A549 (cell line): ENCODE measurements around the gene GSAP. TPM values are rescaled to one million over a fixed set of nuclear protein-coding genes. Genes with fewer than 3 reads are reported as not detected.

Source experiments
- ATAC-seq, 2 experiments: fragments of 200-7000 bp in 1 of 2; fragments of >200 bp in 1 of 2; cut with Nextera tagmentation in 1 of 2; cut with Tn5 transposase in 1 of 2; 3 replicates each; pipeline versions ENCODE4 v1.8.0 to v1.9.1; 2018 to 2020; ENCODE audit warnings: mild to moderate bottlenecking in 1 of 2, moderate library complexity in 1 of 2
- CTCF ChIA-PET: fragments of 300-600 bp; sonication (Branson Sonifier 250); formaldehyde crosslinking; extraction: SDS; loops from one replicate; lab custom pipeline; 2021; ENCODE audit warnings: antibody characterized with exemption, inconsistent platforms; lab: Yijun Ruan, JAX
- POLR2A ChIA-PET: fragments of 350-600 bp; formaldehyde crosslinking; extraction: SDS; loops from one replicate; lab custom pipeline; 2021; ENCODE audit warnings: antibody characterized with exemption, inconsistent platforms; lab: Yijun Ruan, JAX
- DNase-seq, 2 experiments: peaks; one replicate each; pipeline versions ENCODE4 v3.0.0 to v3.0.0-alpha.2; 2011 to 2016; ENCODE audit warnings: low read depth in 1 of 2, low spot score in 1 of 2
- FAIRE-seq: peaks from 2 replicates; lab custom pipeline; 2011; peaks lifted over from hg19 to GRCh38; lab: Jason Lieb, UNC
- H3K27ac ChIP-seq, 2 experiments: fragments of >200 bp; sonication (Bioruptor Twin); formaldehyde crosslinking; 3 replicates each; pipeline ENCODE4 v1.5.1; 2016 to 2017
- H3K4me1 ChIP-seq: fragments of >200 bp; sonication (Bioruptor Twin); formaldehyde crosslinking; 3 replicates; pipeline ENCODE4 v1.6.1; 2016
- H3K4me2 ChIP-seq: fragments of >200 bp; sonication (Bioruptor Twin); formaldehyde crosslinking; 3 replicates; pipeline ENCODE4 v1.6.1; 2016
- H3K4me3 ChIP-seq: fragments of >200 bp; sonication (Bioruptor Twin); formaldehyde crosslinking; 3 replicates; pipeline ENCODE4 v1.5.1; 2016
- H3K9me3 ChIP-seq: fragments of >200 bp; sonication (Bioruptor Twin); formaldehyde crosslinking; 3 replicates; pipeline ENCODE4 v1.6.1; 2016
- BHLHE40 ChIP-seq: IDR thresholded peaks from 2 replicates; pipeline ENCODE4 v1.6.1; 2012; ENCODE audit warnings: low read depth, low read length, inconsistent platforms
- CBX8 ChIP-seq: fragments of 200-600 bp; sonication (generic); IDR thresholded peaks from 2 replicates; pipeline ENCODE4 v1.6.1; 2016
- CHD2 ChIP-seq: fragments of 150-350 bp; IDR thresholded peaks from 2 replicates; pipeline ENCODE4 v1.6.1; 2014; ENCODE audit warnings: low read length; ENCODE audit not compliant: partially characterized antibody
- CHD4 ChIP-seq: fragments of 200-600 bp; sonication (generic); IDR thresholded peaks from 2 replicates; pipeline ENCODE4 v1.6.1; 2016; ENCODE audit warnings: antibody characterized with exemption, mild to moderate bottlenecking, borderline replicate concordance
- CTCF ChIP-seq: fragments of >200 bp; sonication (Bioruptor Twin); formaldehyde crosslinking; IDR thresholded peaks from 3 replicates; pipeline ENCODE4 v1.5.1; 2016
- EHMT2 ChIP-seq: fragments of 200-600 bp; sonication (generic); IDR thresholded peaks from 2 replicates; pipeline ENCODE4 v1.6.1; 2016; ENCODE audit warnings: antibody characterized with exemption, low read depth, mild to moderate bottlenecking, moderate library complexity
- EP300 ChIP-seq, 2 experiments: fragments of >200 bp; sonication (Bioruptor Twin); formaldehyde crosslinking; IDR thresholded peaks; 2 replicates in 1 of 2; 3 replicates in 1 of 2; pipeline ENCODE4 v1.6.1; 2016 to 2017
- FOSB ChIP-seq: fragments of 250-450 bp; sonication (Bioruptor Pico); IDR thresholded peaks from 2 replicates; pipeline ENCODE4 v1.5.0; 2020; ENCODE audit warnings: mild to moderate bottlenecking, moderate library complexity
- FOSL2 ChIP-seq, 2 experiments: fragments of 450-650 bp in 1 of 2; fragments of >200 bp in 1 of 2; sonication (Bioruptor Twin) in 1 of 2; formaldehyde crosslinking; IDR thresholded peaks; 2 replicates each; pipeline versions ENCODE4 v1.5.0 to v1.6.1; 2016 to 2020; ENCODE audit warnings: mild to moderate bottlenecking in 1 of 2, moderate library complexity in 1 of 2
- HDAC2 ChIP-seq: fragments of 200-600 bp; sonication (generic); IDR thresholded peaks from 2 replicates; pipeline ENCODE4 v1.6.1; 2016
- HOXB13 ChIP-seq: fragments of 250-450 bp; sonication (Bioruptor Pico); IDR thresholded peaks from 2 replicates; pipeline ENCODE4 v1.5.0; 2020; ENCODE audit warnings: low read depth, mild to moderate bottlenecking, moderate library complexity
- HOXB5 ChIP-seq: fragments of 250-450 bp; sonication (Bioruptor Pico); IDR thresholded peaks from 2 replicates; pipeline ENCODE4 v1.5.0; 2020; ENCODE audit warnings: mild to moderate bottlenecking, moderate library complexity
- MAFK ChIP-seq: fragments of 450-650 bp; IDR thresholded peaks from 2 replicates; pipeline ENCODE4 v1.6.1; 2014; ENCODE audit not compliant: partially characterized antibody
- MAZ ChIP-seq: fragments of 150-350 bp; IDR thresholded peaks from 2 replicates; pipeline ENCODE4 v1.6.1; 2014; ENCODE audit warnings: antibody characterized with exemption, low read depth, low read length, borderline replicate concordance
- MYC ChIP-seq: IDR thresholded peaks from 2 replicates; pipeline ENCODE4 v1.6.1; 2012; ENCODE audit warnings: mild to moderate bottlenecking, inconsistent platforms, low read length, improper control_type of control experiment, borderline replicate concordance
- NPAS2 ChIP-seq: fragments of 250-450 bp; sonication (Bioruptor Pico); IDR thresholded peaks from 2 replicates; pipeline ENCODE4 v1.8.0; 2022; ENCODE audit warnings: mild to moderate bottlenecking, moderate library complexity, borderline replicate concordance
- POLR2AphosphoS2 ChIP-seq: conservative IDR thresholded peaks from 2 replicates; pipeline ENCODE4 v1.6.1; 2012; ENCODE audit warnings: low read length, improper control_type of control experiment, inconsistent platforms
- RARB ChIP-seq: fragments of 250-450 bp; sonication (Bioruptor Pico); IDR thresholded peaks from 2 replicates; pipeline ENCODE4 v1.8.0; 2021; ENCODE audit warnings: mild to moderate bottlenecking, moderate library complexity
- RNF2 ChIP-seq: fragments of 200-600 bp; sonication (generic); IDR thresholded peaks from 2 replicates; pipeline ENCODE4 v1.6.1; 2016; ENCODE audit warnings: low read depth, mild to moderate bottlenecking, antibody characterized with exemption, moderate library complexity, borderline replicate concordance
- SMC3 ChIP-seq: fragments of >200 bp; sonication (Bioruptor Twin); formaldehyde crosslinking; IDR thresholded peaks from 3 replicates; pipeline ENCODE4 v1.6.1; 2018; ENCODE audit warnings: inconsistent platforms
- SREBF2 ChIP-seq: fragments of 450-650 bp; IDR thresholded peaks from 2 replicates; pipeline ENCODE4 v1.6.1; 2014; ENCODE audit warnings: mild to moderate bottlenecking, moderate library complexity
- TFCP2L1 ChIP-seq: fragments of 250-450 bp; sonication (Bioruptor Pico); IDR thresholded peaks from 2 replicates; pipeline ENCODE4 v1.5.0; 2021; ENCODE audit warnings: mild to moderate bottlenecking
- ZC3H11A ChIP-seq: fragments of 450-650 bp; IDR thresholded peaks from 2 replicates; pipeline ENCODE4 v1.6.1; 2014; ENCODE audit warnings: antibody characterized with exemption, mild to moderate bottlenecking
- ZFP36 ChIP-seq: fragments of 450-650 bp; IDR thresholded peaks from 2 replicates; pipeline ENCODE4 v1.6.1; 2014; ENCODE audit warnings: borderline replicate concordance; ENCODE audit not compliant: partially characterized antibody
- ZNF302 ChIP-seq: fragments of 250-450 bp; sonication (Bioruptor Pico); IDR thresholded peaks from 2 replicates; pipeline ENCODE4 v1.9.0; 2021; ENCODE audit warnings: inconsistent platforms, mild to moderate bottlenecking, moderate library complexity
- ZSCAN20 ChIP-seq: fragments of 250-450 bp; sonication (Bioruptor Pico); IDR thresholded peaks from 2 replicates; pipeline ENCODE4 v1.8.0; 2022; ENCODE audit warnings: mild to moderate bottlenecking, moderate library complexity
- WGBS: methylation state at CpG from one replicate; pipeline ENCODE4 v1.1.6; 2017; ENCODE audit errors: missing lambda C conversion rate; 5-methylcytosine and 5-hydroxymethylcytosine counted together
- polyA plus RNA-seq, 4 experiments: library from polyadenylated mRNA; depleted of rRNA in 3 of 4; stranded (reverse); fragments of >200 nt; fragmentation: RNase III in 1 of 4; extraction: RNeasy Plus Mini Kit Qiagen cat#74134 plus additional on column Dnase treatment in 1 of 4; gene quantifications; 2 replicates in 3 of 4; 3 replicates in 1 of 4; pipeline ENCODE4 v1.2.3, GENCODE V29; 2011 to 2017
- TF ChIP-seq, protein P1 (sequence below): fragments of >200 bp; sonication (Bioruptor Twin); formaldehyde crosslinking; IDR thresholded peaks from 3 replicates; pipeline ENCODE4 v1.6.1; 2016
- TF ChIP-seq, protein P2 (sequence below): fragments of 250-450 bp; sonication (Bioruptor Pico); IDR thresholded peaks from 2 replicates; pipeline ENCODE4 v1.5.0; 2021; ENCODE audit warnings: mild to moderate bottlenecking, moderate library complexity, borderline replicate concordance
- TF ChIP-seq, protein P3 (sequence below): IDR thresholded peaks from 2 replicates; pipeline ENCODE4 v1.6.1; 2012
- TF ChIP-seq, protein P4 (sequence below): IDR thresholded peaks from 2 replicates; pipeline ENCODE4 v1.6.1; 2012

Gene GSAP
- polyA plus RNA-seq, 2 of the 4 experiments (the other 2 are of a cell fraction), result 4.1 to 18.6 TPM

GRCh38 chr7:77433901-77434300 is 17.8 kb upstream of the GSAP start:
- TF ChIP-seq, protein P1, sequence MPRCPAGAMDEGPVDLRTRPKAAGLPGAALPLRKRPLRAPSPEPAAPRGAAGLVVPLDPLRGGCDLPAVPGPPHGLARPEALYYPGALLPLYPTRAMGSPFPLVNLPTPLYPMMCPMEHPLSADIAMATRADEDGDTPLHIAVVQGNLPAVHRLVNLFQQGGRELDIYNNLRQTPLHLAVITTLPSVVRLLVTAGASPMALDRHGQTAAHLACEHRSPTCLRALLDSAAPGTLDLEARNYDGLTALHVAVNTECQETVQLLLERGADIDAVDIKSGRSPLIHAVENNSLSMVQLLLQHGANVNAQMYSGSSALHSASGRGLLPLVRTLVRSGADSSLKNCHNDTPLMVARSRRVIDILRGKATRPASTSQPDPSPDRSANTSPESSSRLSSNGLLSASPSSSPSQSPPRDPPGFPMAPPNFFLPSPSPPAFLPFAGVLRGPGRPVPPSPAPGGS, result no peak
- TF ChIP-seq RARB (CRISPR knock-in tag) (no peak), POLR2AphosphoS2 (no peak), EHMT2 (no peak), MAFK (no peak), BHLHE40 (no peak), CHD2 (no peak), NPAS2 (no peak), ZNF302 (no peak), EP300 (IDR thresholded peaks at IDR 0.05) (no peak), ZFP36 (no peak), CHD4 (no peak), HDAC2 (no peak), CTCF (no peak)
- TF ChIP-seq, protein P2, sequence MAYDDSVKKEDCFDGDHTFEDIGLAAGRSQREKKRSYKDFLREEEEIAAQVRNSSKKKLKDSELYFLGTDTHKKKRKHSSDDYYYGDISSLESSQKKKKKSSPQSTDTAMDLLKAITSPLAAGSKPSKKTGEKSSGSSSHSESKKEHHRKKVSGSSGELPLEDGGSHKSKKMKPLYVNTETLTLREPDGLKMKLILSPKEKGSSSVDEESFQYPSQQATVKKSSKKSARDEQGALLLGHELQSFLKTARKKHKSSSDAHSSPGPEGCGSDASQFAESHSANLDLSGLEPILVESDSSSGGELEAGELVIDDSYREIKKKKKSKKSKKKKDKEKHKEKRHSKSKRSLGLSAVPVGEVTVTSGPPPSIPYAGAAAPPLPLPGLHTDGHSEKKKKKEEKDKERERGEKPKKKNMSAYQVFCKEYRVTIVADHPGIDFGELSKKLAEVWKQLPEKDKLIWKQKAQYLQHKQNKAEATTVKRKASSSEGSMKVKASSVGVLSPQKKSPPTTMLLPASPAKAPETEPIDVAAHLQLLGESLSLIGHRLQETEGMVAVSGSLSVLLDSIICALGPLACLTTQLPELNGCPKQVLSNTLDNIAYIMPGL (CRISPR knock-in tag), result no peak
- TF ChIP-seq, protein P3, sequence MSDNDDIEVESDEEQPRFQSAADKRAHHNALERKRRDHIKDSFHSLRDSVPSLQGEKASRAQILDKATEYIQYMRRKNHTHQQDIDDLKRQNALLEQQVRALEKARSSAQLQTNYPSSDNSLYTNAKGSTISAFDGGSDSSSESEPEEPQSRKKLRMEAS, result no peak
- TF ChIP-seq, all 56 proteins: peak for 0
- Histone ChIP-seq H3K27ac (no peak overlapping the region), H3K9me3 (no peaks in the 10 kb centered on the region), H3K4me1 (peaks cover under 1% of the 10 kb centered on the region; the same call in 1 of the 3 replicates), H3K4me3 (no peak overlapping the region), H3K4me2 (no peak overlapping the region)
- 85% methylated on average over 5 of the region's 5 CpGs for WGBS
- DNase-seq (no peak), ATAC-seq (no peak), FAIRE-seq (no peak)
- ChIA-PET CTCF (no interaction called here), POLR2A (no interaction called here)

DNA sequence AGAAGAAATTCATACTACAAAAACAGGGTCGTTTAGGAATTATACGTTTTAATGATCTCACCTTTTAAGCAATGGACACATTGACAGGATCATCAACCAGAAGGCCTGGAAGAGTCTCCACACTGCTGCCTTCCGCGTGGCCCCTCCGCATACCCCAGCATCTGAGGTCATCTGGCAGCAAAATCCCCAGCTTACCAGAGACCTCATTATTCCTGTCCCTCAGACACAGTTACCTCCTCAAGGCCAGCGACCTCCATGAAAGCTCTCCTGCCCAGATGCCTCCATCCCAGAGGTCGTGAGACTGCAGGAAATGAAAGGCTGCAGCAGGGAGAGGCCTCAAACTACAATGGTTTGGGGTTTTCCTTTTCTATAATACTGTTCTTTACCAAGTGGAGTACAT is 14.8 kb upstream of the GSAP start:
- Histone ChIP-seq H3K9me3 (no peaks in the 10 kb centered on the region), H3K4me3 (no peak overlapping the region), H3K4me1 (peaks cover 19% of the 10 kb centered on the region), H3K27ac (no peak overlapping the region), H3K4me2 (no peak overlapping the region)
- TF ChIP-seq ZSCAN20 (CRISPR knock-in tag) (no peak), MAFK (no peak), ZFP36 (no peak), HOXB5 (CRISPR knock-in tag) (no peak), EHMT2 (no peak), FOSB (CRISPR knock-in tag) (no peak), BHLHE40 (no peak), RNF2 (no peak), TFCP2L1 (no peak), HOXB13 (CRISPR knock-in tag) (no peak), MYC (no peak), FOSL2 (IDR thresholded peaks at IDR 0.05) (no peak), FOSL2 (CRISPR knock-in tag; IDR thresholded peaks at IDR 0.05) (no peak), SMC3 (no peak), MAZ (no peak), POLR2AphosphoS2 (no peak), EP300 (IDR thresholded peaks at IDR 0.05) (no peak), ZC3H11A (no peak), CBX8 (no peak), SREBF2 (no peak)
- TF ChIP-seq, protein P4, sequence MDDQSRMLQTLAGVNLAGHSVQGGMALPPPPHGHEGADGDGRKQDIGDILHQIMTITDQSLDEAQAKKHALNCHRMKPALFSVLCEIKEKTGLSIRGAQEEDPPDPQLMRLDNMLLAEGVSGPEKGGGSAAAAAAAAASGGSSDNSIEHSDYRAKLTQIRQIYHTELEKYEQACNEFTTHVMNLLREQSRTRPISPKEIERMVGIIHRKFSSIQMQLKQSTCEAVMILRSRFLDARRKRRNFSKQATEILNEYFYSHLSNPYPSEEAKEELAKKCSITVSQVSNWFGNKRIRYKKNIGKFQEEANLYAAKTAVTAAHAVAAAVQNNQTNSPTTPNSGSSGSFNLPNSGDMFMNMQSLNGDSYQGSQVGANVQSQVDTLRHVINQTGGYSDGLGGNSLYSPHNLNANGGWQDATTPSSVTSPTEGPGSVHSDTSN, result no peak
- CTCF ChIA-PET, result interaction anchor here (1.4 kb wide), 1 partner anchor 9 kb away, joined by 6 read pairs; no protein-coding TSS in a partner anchor
- 78% methylated on average over 7 of the region's 7 CpGs for WGBS
- DNase-seq (no peak), ATAC-seq (no peak), FAIRE-seq (no peak)
- POLR2A ChIA-PET, result no interaction called here
